IPS DF 19.7 (cell line): ENCODE results near the gene OR4D2.
A peak's percentile ranks its signal among the peaks of the same experiment; 100 is the strongest.
"Not testable (repeated sequence)": the region's sequence is repeated elsewhere in the genome, so short reads cannot be mapped to it uniquely, and the experiment has no call there.

Experiments
- DNase-seq: peaks from one replicate; pipeline ENCODE4 v3.0.0-alpha.2; 2013; ENCODE audit warnings: low read depth, low spot score

OR4D2 gene

DNA sequence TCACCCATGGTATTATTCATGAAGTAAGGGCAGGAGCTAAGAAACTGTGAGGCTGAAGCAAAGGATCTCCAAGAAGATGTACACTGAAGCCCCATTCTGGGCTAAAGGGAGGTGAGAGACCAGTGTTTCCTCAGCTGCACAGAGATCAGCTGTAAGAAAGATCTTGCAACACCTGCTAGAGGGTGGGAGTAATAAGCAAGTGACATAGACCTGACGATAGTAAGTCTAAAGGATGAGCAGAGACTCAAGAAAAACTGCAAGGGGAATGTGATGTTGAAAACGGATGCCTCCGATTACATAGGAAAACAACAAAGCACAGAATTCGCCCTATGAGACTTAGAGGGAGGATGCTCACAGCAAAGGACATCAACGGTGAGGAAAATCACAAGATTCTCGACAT lies at the start of gene OR4D2:
Gene OR4D2 (plus strand): TSS at position 301 of the 400 bp plus-strand sequence. CDS start 2,674 bp downstream, outside the sequence.
- DNase-seq, result no peak

DNA sequence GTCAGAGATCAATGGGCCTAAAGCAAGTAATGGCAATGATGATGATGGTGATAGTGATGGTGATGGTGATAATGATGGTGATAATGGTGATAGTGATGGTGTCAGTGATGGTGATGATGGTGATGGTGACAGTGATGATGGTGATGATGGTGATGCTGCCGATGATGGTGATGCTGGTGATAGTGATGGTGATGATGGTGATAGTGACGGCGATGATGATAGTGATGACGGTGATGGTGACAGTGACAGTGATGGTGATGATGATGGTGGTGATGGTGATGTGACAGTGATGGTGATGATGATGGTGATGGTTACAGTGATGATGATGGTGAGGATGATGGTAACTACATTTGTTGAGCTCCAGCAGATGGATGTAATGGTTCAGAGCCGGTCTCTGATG lies 49.4 kb upstream of the OR4D2 start:
- DNase-seq, result no peak

DNA sequence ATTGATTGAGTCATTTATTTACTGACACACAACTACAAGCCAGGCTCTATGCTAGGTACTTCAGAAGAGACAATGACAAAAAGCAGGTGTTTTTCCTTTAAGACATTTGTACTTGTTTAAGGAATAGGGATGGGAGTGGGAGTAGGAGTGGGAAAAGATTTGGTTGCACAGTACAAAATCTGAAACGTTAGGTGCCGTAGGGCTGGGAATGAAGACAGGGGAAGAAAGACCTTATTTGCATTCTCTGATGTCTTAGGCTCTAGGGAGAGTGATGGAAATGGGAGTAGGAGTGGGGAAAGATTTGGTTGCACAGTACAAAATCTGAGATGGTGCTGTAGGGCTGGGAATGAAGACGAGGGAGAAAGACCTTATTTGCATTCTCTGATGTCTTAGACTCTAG lies 47.3 kb upstream of the OR4D2 start:
- no peak for DNase-seq

DNA sequence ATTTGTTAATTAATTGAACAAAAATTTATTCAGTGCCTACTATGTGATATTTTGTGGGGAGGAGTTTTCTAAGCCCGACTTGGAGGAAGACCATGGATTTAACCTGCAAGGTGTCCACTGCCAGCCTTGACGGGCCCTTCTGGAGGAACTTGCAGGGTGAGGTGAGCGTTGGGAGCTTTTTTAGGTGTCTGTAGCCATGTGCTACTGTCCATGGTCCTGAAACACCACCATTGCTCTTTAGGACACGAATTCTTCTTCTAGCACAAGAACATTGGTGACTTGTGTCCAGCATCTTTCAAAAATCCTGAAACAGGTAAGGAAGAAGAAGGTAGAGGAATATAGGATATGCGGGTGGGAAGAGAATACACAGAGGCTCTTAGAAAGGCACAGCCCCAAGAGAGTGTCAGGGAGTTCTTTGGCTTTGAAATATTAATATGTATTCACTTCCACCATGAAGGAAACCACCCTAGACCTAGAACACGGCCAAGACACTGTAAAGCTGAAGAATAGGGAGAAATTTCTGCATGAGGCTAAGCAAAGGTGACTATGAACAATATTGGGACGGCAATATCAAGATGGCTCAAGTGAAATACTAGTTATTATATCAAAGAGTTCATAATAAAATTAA lies 46.5 kb upstream of the OR4D2 start:
- DNase-seq, result no peak

DNA sequence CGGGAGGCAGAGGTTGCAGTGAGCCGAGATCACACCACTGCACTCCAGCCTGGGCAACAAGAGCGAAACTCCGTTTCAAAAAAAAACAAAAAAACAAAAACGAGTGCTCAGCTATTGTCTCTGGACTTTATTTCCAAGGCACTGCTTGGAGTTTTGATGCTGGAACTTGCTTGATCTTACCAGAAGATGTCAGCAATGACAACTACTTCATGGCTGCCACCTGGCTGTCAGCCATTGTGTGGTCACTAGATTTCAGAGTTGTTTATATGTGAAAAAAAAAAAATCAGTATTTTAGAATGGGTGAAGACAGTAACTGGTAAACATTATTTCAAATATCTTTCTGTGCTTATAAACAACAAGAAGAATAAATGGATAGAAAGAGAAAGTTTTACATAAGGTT lies 44.9 kb upstream of the OR4D2 start:
- no peak for DNase-seq

DNA sequence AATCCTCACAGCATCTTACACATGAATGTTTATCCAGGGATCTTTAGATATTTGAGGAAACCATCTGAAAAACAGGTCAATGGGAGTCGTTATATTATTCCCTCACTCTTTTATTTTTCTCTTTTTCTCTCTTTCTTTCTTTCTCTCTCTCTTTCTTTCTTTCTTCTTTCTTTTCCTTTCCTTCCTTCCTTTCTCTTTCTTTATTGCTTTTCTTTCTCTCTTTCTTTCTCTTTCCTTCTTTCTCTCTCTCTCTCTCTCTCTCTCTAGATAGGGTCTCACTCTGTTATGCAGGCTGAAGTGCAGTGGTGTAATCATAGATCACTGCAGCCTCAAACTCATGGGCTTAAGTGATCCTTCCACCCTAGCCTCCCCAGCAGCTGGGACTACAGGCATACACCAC lies 38.9 kb upstream of the OR4D2 start:
- DNase-seq, result no peak

DNA sequence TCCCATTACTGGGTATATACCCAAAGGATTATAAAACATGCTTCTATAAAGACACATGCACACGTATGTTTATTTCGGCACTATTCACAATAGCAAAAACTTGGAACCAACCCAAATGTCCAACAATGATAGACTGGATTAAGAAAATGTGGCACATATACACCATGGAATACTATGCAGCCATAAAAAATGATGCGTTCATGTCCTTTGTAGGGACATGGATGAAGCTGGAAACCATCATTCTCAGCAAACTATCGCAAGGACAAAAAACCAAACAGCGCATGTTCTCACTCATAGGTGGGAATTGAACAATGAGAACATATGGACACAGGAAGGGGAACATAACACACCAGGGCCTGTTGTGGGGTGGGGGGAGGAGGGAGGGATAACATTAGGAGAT lies 34.1 kb upstream of the OR4D2 start:
- not testable (repeated sequence) for DNase-seq

DNA sequence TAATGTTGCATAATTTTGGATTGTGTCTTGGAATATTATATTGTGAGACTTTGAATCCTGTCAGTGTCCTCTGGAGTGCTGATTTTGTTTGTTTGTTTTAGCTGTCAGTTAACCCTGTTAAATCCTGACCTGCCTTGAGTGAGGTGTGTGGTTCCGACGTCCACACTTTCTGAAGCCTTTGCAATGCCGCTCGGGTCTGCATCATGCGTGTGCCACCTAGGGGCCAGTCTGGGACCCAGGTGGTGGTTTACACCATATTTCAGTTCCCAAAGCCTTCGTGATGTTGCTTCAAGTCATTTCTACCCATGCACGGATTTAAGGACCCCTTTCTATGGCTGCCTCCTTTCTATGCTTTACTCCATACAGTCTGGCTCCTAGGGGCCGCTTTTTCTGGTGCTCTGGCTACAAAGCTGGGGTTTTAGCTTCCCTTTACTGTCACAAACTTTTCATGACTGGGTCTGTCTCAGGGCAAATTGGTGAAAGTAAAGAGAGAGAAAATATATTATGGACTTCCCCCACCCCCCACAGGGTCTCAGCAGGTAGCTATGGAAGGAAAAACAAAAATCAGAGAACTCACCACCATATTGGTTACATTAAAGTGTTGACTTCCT lies 30.0 kb upstream of the OR4D2 start:
- no peak for DNase-seq

DNA sequence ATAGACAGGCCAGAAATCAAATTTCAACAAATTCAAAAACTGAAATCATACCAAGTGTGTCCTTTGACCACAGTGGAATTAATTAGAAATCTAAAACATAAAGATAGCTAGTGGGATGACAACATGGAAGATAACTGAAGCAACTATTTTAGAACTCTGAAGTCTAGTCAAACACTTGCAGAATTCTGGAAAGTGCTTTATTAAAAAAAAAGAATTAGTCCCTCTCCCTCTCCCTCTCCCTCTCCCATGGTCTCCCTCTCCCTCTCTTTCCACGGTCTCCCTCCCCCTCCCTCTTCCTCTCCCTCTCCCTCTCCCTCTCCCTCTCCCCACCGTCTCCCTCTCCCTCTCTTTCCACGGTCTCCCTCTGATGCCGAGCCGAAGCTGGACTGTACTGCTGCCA lies 25.3 kb upstream of the OR4D2 start:
- DNase-seq, result no peak

DNA sequence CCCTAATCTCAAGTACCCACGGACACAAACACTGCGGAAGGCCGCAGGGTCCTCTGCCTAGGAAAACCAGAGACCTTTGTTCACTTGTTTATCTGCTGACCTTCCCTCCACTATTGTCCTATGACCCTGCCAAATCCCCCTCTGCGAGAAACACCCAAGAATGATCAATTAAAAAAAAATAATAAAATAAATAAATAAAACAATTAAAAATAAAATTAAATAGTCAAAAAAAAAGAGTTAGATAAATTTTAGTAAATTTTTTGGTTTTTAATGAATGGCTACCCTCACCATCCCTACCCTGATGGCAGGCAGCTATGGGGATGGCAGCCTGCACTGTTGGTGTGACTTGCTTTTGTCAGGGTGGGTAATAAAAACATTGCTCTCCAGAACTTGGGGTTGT lies 23.4 kb upstream of the OR4D2 start:
- DNase-seq, result not testable (repeated sequence)

DNA sequence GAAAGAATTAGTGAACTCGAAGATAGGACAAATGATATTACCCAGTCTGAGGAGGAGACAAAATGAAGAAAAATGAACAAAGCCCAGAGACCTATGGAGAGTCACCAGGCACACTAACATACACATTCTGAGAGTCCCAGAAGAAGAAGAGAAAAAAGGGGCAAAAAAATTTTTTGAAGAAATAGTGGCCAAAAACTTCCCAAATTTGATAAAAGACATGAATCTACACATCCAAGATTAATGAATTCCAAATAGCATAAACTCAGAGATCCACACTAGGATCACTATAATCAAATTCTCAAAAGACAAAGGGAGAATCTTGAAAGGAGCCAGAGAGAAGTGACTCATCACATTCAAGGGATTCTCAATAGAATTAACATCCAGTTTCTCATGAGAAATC lies 22.0 kb upstream of the OR4D2 start:
- DNase-seq, result no peak

DNA sequence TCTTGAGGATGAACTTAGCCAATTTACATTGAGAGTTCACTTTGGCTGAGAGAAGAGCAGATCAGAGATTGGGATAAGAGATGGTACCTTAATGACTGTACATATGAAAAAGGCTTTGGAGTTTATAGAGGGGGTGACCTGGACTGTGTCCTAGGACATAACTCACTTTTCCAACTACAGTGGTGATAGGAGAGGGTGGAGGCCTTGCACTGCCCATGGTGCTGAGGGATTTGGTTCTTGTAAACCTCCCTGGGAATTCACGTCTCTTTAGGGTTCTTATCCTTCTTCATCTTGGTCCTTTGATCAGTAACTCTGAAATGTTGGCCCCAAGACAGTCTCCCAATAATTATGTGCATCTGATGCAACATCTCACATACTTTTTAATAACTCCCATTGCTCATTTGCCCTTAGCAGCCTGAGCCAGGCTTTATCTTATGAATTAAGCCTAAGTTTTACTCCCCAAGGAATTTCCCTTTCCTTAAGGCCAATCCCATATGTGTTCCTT lies 18.8 kb upstream of the OR4D2 start, which contains the start of gene OR4D1:
Gene OR4D1 (plus strand): TSS at position 455 of the 505 bp plus-strand sequence. CDS start 6,770 bp downstream, outside the sequence.
- no peak for DNase-seq

DNA sequence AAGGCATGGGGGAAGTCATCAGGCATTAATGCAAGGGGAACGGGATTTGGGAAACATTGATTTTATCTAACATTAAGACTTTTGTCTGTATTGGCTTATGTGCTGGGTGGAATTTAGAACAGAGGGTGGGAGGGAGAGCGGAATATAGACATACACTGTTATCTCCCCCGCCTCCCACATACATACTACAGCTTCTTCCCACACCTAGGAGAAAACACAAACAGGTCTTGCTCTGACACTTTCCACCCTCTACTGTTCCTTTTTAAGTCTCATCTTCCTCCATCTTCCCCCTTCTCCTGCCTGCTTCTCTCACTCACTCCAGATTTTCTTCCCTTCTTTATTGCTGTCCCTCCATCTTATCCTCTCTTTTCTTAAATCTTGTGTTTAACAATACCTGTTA lies 18.2 kb upstream of the OR4D2 start:
- DNase-seq, result no peak

DNA sequence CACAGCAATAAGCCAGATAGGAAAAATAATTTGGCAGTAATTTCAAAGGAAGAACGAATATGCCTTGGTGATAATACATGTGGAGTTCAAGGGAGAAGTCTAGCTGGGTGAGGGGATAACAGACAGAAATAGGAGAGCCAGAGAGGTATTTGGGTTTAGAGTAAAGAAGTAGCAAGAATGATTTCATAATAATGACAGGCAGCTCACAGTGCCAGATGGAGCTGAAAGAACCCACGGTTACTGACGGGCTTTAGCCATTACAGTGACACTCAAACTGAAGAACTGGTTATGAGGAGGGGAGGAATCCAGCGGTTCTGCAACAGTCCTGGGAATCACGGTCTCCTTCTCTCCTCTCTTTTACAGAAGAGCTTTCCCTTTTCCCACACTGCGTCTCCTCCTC lies 16.4 kb upstream of the OR4D2 start:
- no peak for DNase-seq

DNA sequence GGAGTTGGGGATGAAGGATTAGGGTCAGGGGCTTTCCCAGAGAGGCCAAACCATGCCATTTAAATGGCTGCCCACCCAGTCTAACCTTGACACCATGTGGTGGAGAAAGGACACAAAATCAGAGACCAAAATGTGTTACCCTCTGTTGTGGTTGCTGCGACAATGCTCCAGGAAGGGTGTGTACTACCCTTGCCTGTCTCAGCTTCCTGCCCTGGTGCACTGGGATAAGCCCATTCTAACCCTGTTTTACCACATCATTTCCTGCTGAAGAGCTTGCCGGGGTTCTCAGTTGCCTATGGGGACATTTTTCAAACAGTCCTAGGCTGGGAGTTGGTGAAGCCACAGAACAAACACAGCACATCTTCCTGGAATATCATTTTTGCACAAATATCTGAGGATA lies 13.7 kb upstream of the OR4D2 start:
- no peak for DNase-seq

DNA sequence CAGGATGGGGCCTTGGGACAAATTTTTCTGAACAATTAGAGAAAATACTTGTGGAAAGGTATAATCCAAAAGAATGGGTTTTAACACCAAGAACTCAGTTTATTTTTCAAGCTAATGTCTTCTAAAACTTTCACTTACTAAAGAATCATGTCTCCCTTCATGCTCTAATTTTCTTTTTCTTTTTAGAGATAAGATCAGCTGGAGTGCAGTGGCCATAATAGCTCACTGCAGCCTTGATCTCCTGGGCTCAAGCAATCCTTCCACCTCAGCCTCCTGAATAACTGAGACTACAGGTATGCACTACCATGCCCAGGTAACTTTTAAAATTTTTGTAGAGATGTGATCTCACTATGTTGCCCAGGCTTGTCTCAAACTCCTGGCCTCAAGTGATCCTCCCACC lies 13.1 kb upstream of the OR4D2 start:
- DNase-seq, result no peak

DNA sequence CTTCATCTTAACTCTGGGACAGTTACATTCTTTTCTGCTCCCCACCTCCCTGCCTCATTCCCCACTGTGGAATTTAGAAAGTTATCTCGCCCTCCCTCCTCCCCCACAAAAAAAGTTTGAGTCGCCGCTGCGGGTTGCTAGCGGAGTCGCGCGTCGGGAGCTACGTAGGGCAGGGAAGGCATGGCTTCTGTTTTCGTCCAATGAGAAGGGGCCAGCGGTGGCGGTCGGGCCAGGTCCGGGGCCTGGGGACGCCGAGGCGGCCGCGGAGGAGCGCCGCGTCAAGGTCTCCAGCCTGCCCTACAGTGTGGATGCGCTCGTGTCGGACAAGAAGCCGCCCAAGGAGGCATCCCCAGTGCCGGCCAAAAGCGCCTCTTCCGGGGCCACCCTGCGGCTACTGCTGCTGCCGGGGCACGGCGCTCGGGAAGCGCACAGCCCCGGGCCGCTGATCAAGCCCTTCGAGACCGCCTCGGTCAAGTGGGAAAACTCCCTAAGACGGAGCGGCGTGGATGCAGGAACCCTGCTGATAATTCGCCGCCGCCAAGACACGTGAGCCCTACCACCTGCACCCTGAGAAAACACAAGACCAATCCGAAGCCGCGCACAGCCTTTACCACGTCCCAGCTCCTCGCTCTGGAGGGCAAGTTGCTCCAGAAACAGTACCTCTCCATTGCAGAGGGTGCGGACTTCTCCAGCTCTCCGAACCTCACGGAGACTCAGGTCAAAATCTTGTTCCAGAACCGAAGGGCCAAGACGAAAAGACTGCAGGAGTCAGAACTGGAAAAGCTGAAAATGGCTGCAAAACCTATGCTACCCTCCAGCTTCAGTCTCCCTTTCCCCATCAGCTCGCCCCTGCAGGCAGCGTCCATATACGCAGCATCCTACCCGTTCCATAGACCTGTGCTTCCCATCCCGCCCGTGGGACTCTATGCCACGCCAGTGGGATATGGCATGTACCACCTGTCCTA lies 9.7 kb upstream of the OR4D2 start:
- peak; percentile 50 for DNase-seq

DNA sequence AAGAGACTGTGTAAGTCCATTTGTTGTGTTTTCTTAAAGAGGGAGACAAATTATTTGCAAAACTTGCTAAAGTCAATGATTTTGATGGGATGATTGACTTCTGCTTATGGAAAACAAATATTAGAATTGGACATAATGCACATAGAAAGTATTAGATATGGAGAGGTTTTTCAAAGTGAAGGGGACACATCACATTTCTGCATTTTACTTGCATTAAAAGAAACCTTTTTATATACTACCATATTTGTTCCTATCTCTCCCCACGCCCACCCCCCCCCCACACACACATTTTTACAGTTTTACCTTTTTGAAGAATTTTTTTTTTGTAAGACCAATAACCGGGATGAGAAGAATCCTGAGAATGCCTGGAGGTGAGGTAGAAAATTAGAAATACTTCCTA lies 8.6 kb upstream of the OR4D2 start:
- no peak for DNase-seq

DNA sequence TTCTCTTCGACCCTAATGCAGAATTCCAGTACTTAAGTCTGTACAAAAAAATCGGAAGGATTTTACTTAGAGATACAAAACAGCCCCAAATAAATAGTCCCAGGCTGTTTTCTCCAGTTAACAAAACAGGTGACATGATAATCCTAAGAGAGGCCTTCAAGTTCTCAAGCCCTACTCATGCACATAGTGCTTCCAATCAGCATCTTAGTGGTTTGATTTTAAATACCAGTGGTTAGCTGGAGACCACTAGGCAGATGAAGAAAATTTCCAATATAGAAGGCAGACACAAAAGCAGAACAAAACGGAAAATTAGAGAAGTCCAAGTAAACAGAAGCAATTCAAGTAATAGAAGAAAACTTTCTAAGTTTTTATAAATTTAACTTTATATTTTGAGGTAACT lies 5.2 kb upstream of the OR4D2 start:
- DNase-seq, result no peak

DNA sequence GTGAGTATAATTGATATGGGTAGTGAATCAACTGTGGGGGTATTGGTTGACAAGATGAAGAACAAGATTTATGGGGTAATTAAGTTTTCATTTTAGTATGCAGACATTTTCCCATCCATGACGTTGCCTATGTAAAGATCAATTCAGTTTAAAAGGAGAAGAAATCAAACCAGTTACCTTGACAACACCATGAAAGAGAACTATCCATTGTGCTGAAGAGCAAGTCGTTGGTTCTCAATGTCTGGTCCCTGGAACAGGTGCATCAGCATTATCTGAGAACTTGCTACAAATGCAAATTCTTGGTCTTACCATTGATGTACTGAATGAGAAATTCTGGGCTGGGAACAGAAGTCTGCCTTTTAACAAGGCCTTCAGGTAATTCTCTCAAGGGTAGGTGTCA lies 801 bp upstream of the OR4D2 start:
- DNase-seq, result no peak

DNA sequence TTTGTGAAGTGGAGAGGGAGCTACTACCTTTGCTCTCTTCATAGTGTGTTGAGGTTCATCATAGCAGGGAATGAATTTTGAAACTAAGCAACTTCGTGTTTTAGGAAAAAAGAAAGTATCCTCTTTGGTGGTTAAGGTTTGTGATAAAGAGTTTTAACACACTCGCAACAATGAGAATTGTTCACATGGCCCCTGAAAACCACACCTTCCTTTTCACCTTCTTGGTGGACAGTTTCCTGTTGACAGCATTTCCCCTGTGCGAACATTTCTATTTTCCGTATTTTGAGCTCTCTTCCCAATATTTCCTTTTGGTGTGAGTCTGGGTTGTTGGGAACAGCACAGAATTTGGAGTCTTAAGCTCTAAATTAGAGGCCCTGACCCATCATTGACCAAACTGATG lies 3.8 kb downstream of the OR4D2 start:
- no peak for DNase-seq

DNA sequence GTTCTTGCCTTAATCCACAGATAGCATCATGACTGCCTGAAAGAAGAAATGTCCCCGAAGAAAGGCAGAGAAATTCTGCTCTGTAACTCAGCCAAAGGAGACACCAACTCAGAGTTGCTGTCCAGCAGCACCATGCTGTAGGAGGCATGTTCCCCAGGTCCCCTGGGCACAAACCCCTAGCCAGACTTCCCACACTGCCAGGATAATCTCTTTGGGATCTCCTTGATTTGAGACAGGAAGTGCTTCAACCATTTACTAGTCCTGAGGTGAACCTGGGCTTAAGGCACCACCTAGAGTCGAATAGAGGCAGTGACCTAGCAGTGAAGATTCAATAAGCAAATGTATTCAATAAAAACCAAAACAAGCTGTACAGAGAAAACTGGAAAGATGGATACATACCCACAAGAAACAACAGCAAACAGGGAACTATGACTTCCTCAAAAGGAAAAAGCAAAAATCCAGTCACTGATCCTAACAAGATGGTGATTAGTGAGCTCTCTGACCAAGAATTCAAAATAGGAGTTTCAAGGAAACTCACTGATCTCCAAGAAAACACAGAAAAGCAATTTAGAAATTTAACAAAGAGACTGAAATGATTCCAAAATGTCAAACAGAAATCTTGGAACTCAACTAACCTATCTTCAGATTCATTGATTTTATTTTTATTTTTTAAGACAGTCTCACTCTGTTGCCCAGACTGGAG lies 5.7 kb downstream of the OR4D2 start:
- DNase-seq, result peak; percentile 70
